ENCODE results near the gene ANKS1B. TPM values are rescaled to one million over a fixed set of nuclear protein-coding genes. Genes with fewer than 3 reads are reported as not detected.
"Not testable (repeated sequence)": the region's sequence is repeated elsewhere in the genome, so short reads cannot be mapped to it uniquely, and the experiment has no call there.

The ANKS1B gene
- polyA plus RNA-seq, 3 donors = 4.2 to 5.4 (median 4.8) TPM

DNA sequence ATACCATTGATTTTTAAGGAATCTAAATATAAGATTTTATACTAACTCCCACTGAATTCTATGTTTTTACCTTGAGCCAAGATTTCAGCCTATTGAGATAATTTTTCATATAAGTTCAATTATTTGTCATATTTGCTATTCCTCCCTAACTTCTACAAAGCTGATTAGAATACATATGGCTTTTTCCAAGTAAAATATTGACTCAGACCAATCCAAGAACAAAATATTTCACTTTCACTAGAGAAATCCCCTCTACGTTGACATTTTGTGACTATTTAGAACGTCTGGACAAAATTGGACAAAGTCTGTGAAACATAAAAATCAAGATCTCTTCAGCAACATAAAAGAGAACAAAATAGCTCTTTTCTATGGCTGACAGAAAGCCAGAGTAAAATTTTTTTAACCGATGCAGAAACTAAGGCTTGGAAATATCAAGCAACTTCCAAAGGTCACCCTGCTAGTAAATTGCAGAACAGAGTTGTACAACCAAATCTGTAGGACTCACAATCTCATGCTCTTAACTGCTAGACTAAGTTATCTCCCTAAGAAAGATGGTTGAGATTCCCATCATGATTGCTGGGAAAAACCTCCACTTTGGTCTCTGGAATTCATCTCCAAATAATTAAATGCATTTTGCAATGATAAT is 219.1 kb downstream of the ANKS1B start:
- DNase-seq = no peak

DNA sequence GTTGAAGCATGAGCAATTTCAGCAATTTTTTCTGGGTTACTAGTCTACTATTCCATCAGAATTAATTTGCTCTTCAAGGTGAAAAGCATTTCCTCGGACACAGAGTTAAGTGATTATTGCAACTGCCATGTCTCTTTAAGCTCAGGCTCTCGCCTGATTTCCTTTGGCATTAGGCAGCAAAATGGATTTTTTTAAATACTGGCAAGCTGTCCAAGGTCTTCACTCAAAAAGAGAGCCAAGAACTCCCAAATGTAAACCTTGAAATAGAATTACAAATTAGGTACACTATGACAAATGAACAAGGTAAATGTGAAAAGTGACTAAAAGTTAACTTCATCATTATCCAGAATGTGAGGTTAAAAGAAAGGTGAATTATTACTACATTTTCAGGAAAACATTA is 225.3 kb downstream of the ANKS1B start:
- no peak for DNase-seq

DNA sequence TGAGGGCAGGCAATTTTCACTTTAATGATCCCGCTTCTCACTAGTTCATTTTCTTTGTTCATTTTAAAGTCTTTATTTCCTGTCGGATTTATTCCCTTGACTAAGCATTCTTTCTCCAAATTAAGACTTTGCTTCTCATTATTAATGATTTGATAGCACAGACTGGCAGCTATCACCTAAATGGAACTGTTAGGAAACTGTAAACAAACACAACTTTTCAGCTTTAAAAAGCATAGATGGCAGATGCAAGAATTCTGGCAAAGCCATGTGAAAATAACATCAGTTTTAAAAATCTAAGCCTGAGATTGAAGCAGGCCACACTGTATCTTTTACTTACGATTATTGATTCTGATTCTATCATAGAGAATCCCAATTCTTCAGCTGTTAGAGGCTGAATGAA is 225.7 kb downstream of the ANKS1B start:
- DNase-seq = no peak

DNA sequence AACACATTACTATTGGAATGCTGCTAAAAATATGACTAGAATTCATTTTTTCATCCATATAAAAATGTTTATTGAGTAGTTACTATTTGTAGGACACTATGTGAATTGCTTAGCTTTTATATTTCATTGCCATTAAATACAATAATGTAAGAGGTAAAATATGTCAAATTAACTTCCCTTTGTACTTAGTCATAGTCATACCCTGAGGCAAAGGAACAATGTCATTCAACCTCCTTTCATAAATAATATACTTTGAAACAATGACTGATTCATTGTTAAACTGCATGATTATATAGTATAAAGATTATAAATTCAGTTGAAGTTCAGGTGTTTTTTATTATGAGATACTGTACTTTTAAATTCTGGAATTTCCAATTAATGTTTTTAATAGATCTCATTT is 232.0 kb downstream of the ANKS1B start:
- DNase-seq = no peak

DNA sequence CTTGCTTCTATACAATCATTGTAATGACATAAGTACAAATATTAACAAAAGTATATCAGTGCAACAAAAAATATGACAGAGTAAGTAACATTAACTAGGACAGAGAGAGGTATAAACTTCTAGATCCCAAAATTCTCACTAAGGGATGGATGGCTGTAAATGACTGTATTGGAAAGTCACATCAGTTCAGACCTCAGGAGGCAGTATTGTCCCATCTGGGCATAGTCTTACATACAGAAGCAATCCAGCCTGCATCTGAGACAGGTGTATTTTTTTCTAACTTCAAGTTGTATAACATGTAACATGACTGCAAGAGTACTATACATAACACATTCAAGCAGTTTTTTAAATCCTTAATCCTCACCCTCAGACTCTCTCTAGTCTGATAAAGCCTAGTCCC is 238.2 kb downstream of the ANKS1B start:
- no peak for DNase-seq

DNA sequence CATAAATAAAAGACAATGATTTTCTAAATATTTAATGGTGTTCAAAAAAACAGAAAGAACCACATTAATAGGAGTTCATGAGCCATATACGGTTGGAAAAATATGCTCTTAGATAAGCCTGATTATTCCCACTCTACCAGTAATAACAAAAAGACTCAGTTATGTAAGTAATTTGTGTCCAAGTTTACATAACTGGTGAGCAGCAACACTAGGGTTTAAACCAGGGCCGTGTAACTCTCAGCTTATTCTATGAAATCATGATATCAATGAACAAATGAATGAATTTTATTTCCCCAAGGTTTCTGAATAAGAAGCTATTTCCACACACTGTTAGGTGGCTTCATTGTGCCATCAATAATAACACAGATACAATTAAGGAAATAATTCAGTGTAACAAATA is 238.8 kb downstream of the ANKS1B start:
- DNase-seq = no peak

DNA sequence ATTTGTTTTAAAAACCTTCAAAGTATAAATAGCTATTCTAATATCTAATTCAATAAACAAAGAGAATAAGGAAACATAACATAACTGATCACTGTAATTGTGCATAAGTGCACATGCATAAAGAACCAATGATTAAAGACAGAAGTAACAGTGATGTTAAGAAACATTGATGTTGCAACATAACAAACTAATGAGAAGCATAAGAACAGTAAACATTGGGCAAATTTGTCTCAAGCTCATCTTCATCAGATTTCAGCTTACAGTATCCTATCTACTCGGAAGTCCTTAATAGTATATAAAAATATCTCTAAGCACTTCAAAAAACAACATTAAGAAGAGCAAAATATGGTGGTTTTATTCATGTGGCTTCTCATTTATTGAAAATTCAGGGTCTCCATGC is 239.6 kb downstream of the ANKS1B start:
- no peak for DNase-seq

DNA sequence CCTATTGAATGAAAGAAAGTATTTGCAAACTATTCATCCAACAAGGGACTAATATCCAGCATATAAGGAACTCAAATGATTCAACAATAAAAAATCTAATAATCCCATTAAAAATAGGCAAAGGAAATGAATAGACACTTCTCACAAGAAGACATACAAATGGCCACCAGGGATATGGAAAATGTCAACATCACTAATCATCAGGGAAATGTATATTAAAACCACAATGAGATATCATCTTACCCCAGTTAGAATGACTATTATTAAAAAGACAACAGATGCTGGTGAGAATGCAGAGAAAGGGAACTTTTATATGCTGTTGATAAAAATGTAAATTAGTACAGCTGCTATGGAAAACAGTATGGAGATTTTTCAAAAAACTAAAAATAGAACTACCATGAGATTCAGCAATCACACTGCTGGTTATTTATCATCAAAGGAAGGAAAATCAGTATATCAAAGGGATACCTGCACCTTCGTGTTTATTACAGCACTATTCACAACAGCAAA is 247.9 kb downstream of the ANKS1B start:
- DNase-seq = no peak

DNA sequence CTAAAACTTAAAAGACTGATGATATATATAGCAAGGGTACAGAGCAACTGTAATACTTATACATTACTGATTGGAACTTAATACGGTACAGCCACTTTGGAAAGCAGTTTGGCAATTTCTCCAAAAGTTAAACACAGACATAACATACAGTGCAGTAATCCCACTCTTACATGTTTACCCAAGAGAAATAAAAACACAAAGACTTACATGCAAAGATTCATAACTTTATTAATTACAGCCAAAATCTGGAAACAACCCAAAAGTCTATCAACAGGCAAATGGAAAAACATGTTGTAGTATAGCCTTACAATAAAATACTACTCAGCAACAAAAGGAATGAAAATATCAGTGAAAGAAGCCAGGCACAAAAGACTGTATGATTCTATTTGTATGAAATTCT is 252.6 kb downstream of the ANKS1B start:
- no peak for DNase-seq

DNA sequence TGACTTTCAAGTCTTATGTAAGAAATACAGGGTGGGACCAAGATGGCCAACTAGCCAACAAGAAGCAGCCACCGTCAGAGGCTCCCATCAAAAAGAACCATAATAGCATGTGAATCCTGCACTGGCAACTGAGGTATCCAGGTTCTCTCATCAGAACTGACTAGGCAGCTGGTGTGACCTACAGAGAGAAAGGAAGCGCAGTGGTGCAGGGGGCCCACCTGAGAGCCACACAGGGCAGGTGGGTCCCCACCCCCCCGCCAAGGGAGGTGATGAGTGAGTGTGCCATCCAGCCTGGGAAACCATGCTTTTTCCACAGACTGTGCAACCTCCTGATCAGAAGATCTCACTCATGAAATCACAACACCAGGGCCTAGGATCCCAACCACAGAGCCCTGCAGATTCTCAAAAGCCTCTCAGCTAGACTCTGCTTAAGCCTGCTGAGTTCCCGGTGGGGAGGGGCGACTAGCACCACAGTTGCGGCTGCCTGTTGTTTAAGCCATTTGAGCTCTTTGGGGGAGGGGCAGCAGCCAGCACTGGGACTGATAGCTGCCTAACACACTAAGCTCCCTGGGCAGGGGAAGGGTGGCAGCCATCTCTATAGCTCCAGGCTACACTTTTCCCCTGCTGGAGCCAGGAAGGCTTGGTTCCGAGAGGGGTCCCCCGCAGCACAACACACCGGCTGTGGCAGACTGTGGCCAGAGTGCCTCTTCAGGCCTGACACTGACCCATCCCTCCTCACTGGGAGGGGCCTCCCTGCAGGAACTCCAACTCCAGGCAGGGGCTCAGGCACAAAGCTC is 261.8 kb downstream of the ANKS1B start:
- DNase-seq = no peak

DNA sequence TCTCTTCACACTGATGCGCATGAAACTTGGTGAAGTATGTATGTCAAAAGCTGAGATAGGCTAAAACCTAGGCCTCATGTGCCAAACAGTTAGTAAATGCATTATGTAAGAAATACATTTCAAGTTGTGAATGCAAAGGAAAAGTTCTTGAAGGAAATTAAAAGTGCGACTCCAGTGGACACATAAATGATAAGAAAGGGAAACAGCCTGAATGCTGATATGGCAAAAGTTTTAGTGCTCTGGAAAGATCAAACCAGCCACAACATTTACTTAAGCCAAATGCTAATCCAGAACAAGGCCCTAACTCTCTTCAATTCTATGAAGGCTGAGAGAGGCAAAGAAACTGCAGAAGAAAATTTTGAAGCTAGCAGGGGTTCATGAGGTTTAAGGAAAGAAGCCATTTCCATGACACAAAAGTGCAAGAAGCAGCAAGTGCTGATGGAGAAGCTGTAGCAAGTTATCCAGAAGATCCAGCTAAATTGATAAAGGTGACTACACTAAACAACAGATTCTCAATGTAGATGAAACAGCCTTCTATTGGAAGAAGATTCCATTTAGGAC is 262.9 kb downstream of the ANKS1B start:
- no peak for DNase-seq

DNA sequence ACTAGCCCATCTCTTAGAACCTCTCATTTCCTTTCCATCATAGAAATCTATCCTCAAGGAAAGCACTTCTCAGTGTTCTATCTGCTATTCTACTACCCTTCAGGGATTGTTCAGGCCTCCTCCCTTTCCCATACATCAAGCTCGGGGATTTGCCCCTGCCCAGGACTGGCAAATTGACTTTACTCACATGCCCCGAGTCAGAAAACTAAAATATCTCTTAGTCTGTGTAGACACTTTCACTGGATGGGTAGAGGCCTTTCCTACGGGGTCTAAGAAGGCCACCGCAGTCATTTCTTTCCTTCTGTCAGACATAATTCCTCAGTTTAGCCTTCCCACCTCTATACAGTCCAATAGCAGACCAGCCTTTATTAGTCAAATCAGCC is 264.7 kb downstream of the ANKS1B start:
- not testable (repeated sequence) for DNase-seq

DNA sequence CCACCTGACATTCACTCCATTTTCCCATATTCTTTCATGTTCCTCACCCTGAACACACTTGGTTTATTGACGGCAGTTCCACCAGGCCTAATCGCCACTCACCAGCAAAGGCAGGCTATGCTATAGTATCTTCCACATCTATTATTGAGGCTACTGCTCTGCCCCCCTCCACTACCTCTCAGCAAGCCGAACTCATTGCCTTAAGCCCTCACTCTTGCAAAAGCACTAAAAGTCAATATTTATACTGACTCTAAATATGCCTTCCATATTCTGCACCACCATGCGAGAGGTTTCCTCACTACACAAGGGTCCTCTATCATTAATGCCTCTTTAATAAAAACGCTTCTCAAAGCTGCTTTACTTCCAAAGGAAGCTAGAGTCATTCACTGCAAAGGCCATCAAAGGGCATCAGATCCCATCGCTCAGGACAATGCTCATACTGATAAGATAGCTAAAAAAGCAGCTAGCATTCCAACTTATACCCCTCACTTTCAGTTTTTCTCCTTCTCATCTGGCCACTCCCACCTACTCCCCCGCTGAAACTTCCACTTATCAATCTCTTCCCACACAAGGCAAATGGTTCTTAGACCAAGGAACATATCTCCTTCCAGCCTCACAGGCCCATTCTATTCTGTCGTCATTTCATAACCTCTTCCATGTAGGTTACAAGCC is 265.2 kb downstream of the ANKS1B start:
- DNase-seq = not testable (repeated sequence)

DNA sequence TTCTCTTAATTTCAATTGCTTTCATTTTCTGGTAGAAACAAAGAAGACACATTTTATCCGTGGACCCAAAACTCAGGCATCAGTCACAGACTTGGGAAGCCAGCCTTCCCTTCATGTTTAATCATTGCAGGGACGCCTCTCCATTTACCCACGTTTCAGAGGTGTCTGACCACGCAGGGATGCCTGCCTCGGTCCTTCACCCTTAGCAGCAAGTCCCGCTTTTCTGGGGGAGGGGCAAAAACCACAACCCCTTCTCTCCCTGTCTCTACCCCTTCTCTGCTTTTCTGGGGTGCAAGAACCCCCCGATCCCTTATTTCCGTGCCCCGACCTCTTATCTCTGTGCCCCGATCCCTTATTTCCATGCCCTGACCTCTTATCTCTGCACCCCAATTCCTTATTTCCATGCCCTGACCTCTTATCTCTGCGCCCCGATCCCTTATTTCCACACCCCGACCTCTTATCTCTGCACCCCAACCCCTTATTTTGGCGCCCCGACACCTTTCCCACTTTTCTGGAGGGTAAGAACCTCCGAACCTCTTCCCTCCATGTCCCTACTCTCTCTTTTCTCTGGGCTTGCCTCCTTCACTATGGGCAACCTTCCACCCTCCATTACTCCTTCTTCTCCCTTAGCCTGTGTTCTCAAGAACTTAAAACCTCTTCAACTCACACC is 268.8 kb downstream of the ANKS1B start:
- DNase-seq = not testable (repeated sequence)

DNA sequence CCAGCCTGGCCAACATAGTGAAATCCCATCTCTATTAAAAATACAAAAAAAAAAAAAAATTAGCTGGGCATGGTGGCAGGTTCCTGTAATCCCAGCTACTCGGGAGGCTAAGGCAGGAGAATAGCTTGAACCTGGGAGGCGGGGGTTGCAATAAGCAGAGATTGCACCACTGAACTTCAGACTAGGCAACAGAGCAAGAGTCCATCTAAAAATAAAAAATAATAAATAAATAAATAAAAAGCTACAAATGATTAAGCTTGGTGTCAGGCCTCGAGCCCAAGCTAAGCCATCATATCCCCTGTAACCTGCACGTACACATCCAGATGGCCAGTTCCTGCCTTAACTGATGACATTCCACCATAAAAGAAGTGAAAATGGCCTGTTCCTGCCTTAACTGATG is 269.8 kb downstream of the ANKS1B start:
- DNase-seq = not testable (repeated sequence)

DNA sequence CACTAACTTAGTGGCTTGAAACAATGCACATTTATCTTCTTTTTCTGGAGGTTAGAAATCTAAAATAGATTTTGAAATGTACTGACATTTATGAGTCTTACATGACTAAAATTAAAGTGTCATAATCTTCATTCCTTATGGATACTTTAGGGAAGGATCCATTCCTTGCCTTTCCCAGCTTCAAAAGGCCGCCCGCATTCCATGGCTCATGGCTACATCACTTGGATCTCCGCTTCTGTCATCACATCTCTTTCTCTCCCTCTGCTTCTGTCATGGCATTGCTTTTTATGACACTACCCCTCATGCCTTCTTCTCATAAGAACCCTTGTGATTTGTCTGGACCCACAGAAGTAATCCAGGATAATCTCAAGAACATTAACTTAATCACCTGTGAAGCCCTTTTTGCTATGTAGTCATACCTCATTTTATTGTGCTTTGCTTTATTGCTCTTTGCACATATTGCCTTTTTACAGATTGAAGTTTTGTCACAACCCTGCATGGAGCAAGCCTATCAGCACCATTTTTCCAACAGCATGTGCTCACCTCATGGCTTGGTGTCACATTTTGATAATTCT is 270.7 kb downstream of the ANKS1B start:
- DNase-seq = no peak

DNA sequence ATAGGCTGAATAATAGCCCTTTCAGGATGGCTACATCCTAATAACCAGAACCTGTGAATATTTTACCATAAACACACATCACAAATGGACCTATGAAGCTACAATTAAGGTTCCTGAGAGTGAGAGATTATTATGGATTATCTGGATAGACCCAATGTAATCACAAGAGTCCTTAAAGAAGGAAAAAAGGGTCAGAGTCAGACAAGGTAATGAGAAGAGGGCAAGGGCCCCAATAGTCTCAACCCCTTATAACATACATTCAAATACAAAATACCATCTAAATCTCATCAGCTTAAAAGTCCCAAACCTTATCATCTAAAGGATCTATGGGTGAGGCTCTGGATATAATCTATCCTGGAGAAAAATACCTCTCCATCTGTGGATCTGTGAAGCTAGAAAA is 272.5 kb downstream of the ANKS1B start:
- no peak for DNase-seq

DNA sequence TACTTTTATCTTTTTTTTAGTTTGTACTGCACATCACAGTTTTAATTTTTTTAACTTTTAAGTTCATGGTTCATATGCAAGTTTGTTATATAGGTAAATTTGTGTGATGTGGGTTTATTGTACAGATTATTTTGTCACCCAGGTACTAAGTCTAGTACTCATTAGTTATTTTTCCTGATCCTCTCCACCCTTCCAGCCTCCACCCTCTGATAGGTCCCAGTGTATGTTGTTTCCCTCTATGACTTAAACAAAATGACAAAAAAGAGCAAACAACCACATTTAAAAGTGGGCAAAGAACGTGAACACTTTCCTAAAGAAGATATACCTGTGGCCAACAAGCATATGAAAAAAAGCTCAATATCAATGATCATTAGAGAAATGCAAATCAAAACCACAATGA is 273.5 kb downstream of the ANKS1B start:
- no peak for DNase-seq

DNA sequence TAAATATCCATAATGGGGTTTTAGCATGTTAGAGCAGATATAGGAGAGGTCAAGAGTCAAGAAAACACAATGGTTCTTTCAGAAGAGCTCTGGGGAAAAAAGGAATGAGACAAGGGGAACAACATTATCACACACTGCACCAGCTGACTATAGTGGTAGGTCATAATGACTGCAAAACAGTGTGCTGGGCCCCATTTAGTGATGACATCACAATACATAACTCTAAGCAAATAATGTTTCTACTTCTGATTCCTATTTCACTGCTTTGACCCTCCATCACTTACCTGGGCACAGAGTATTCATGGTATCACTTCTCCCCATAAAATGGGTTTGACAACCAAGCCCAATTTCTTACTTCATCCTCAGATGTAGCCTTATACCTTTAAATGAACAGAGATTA is 275.1 kb downstream of the ANKS1B start:
- no peak for DNase-seq

DNA sequence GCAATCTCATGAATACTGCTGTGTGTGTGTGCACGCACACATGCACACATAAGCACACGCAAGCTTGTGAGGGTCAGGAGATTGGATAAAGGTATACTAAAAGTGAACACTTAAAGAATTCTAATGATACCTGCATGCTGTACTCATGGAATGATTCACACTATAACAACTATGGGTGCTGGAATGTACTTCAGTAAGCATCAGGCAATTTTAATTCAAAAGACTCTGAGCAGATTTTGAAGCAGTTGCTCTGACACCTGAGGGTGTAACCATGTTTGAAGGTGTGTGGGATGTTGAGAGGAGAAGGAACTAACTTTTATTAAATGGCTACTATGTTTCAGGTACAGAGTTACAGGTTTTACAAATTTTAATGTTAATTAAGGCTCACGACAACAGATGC is 275.6 kb downstream of the ANKS1B start:
- DNase-seq = no peak

DNA sequence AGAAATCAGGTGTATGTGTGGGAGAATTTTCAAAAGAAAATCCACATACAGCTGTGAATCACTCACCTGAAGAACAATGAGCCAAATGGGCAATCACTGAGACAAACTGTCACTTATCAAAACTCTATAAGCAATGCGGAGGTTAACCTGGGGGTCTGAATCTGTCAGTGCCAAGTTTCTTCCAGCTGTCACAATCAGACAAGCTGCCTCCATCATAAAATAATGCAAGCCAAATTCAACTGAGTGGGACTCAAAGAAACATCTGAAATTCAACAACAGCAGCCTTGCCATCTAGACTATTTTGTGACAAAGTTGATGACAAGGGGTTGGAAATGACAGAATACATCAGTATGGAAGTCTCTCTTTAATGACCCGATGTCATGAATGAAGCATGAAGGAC is 276.9 kb downstream of the ANKS1B start:
- DNase-seq = no peak

Data from renal pelvis (tissue), 4 donors.